Endodermal cell (in vitro differentiated cells): ENCODE data around the gene ATXN10. TPM values are rescaled to one million over a fixed set of nuclear protein-coding genes. Genes with fewer than 3 reads are reported as not detected.

ENCODE experiments used
- DNase-seq: peaks from one replicate; pipeline ENCODE4 v3.0.0-alpha.2; 2017
- H3K27ac ChIP-seq: 2 replicates; pipeline ENCODE4 v1.5.1; 2013; ENCODE audit warnings: mild to moderate bottlenecking, low read depth, low read length, moderate library complexity
- H3K27me3 ChIP-seq: 2 replicates; pipeline ENCODE4 v1.6.1; 2013; ENCODE audit warnings: mild to moderate bottlenecking, low read length, moderate library complexity; ENCODE audit not compliant: insufficient read depth, control insufficient read depth, poor library complexity, severe bottlenecking
- H3K36me3 ChIP-seq: 2 replicates; pipeline ENCODE4 v1.7.0; 2013; ENCODE audit warnings: mild to moderate bottlenecking, low read length, moderate library complexity; ENCODE audit not compliant: control insufficient read depth, insufficient read depth
- H3K4me1 ChIP-seq: one replicate; pipeline ENCODE4 v1.7.0; 2013; ENCODE audit warnings: low read length; ENCODE audit not compliant: control insufficient read depth, insufficient read depth
- H3K4me3 ChIP-seq: 2 replicates; pipeline ENCODE4 v1.5.1; 2013; ENCODE audit warnings: mild to moderate bottlenecking, low read length, moderate library complexity
- H3K9ac ChIP-seq: 2 replicates; pipeline ENCODE4 v1.6.1; 2013; ENCODE audit warnings: mild to moderate bottlenecking, low read length, moderate library complexity; ENCODE audit not compliant: poor library complexity, severe bottlenecking; ENCODE audit errors: extremely low read depth
- H3K9me3 ChIP-seq: 2 replicates; pipeline ENCODE4 v1.6.1; 2013; ENCODE audit warnings: mild to moderate bottlenecking, low read length, moderate library complexity; ENCODE audit not compliant: control insufficient read depth
- H3K27ac Mint-ChIP-seq: 2 replicates; pipeline ENCODE4 v1.8.0; 2020; ENCODE audit warnings: mixed read lengths
- H3K27me3 Mint-ChIP-seq: 2 replicates; pipeline ENCODE4 v1.8.0; 2021; ENCODE audit warnings: mild to moderate bottlenecking, mixed read lengths; ENCODE audit not compliant: insufficient read depth
- H3K36me3 Mint-ChIP-seq: 2 replicates; pipeline ENCODE4 v1.8.0; 2020; ENCODE audit warnings: low read depth, mixed read lengths
- H3K4me1 Mint-ChIP-seq: 2 replicates; pipeline ENCODE4 v1.8.0; 2020; ENCODE audit warnings: mixed read lengths
- H3K4me3 Mint-ChIP-seq: 2 replicates; pipeline ENCODE4 v1.8.0; 2020; ENCODE audit warnings: mild to moderate bottlenecking, moderate library complexity, mixed read lengths
- H3K9me3 Mint-ChIP-seq: 2 replicates; pipeline ENCODE4 v1.8.0; 2020; ENCODE audit warnings: mild to moderate bottlenecking, mixed read lengths
- CTCF ChIP-seq: fragments of 200-600 bp; sonication (generic); conservative IDR thresholded peaks from 2 replicates; pipeline ENCODE4 v1.5.0; 2021; ENCODE audit warnings: antibody characterized with exemption, mild to moderate bottlenecking
- WGBS, 2 experiments: methylation state at CpG; one replicate each; pipeline versions ENCODE4 v1.1.5 to v1.1.7; 2013; ENCODE audit warnings: missing lambda C conversion rate in 2 of 2, mixed read lengths in 1 of 2; ENCODE audit not compliant: insufficient coverage in 1 of 2, insufficient read length in 1 of 2; 5-methylcytosine and 5-hydroxymethylcytosine counted together
- total RNA-seq, 2 donors: library from RNA; stranded (reverse); fragmentation: NEBNext Ultra II Directional in 1 of 2; extraction: Animal tissue kit (Norgen Biotek cat#: 25700) in 1 of 2; gene quantifications; 2 replicates in 1 of 2; 3 replicates in 1 of 2; pipeline ENCODE4 v1.2.1, GENCODE V29; 2021

ATXN10 gene
- total RNA-seq, 2 donors from 2014 or later, result 223 to 266 TPM

DNA sequence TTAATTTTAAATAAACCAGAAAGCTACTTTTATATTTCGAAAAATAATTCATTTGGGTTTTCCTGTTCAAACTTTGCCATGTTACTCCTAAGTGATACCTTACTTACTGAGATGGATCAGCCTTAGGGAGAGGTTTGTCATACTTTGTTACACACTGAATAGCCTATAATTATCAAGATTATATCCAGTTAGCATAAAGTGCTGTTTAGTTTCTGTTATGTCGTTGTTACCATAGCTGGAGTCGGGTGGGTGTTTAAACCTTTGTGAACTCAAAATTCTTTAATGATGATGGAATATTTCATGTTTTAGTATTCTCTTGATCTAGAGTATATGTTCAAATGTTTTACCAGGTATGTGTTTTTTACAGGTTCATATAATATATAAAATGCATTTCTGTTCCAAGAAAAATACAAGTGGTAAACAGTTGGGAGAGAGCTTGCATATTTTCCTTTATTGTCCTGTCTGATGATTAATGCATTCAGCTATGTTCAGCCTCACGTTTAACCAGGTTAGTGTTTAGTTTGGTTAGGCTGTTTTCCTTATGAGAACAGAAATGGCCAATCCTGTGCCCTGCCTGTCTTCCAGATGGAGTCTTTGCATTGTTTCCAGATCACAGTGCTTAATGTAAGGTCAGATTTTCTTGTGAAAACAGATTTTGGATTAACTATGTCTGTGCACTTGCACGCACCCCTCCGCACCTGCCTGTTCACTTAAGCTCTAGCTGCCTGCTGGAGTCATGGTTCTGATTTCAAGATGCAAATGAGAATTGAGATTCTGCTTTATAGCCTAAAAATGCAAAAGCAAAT is 105.6 kb downstream of the ATXN10 start:
- no peak overlapping the region for H3K27ac Mint-ChIP-seq
- H3K4me1 ChIP-seq, result no peaks in the 10 kb centered on the region
- peaks cover 29% of the 10 kb centered on the region for H3K36me3 Mint-ChIP-seq
- H3K4me3 ChIP-seq, result no peak overlapping the region
- no peak for DNase-seq
- no peaks in the 10 kb centered on the region for H3K4me1 Mint-ChIP-seq
- no peak overlapping the region for H3K9ac ChIP-seq
- no peak overlapping the region for H3K27ac ChIP-seq
- TF ChIP-seq CTCF, result no peak
- H3K4me3 Mint-ChIP-seq, result no peak overlapping the region
- H3K36me3 ChIP-seq, result peaks cover 20% of the 10 kb centered on the region
- H3K27me3 ChIP-seq, result no peaks in the 10 kb centered on the region
- H3K27me3 Mint-ChIP-seq, result no peaks in the 10 kb centered on the region
- 93 to 94% methylated on average over 3 to 6 of the region's 6 CpGs for WGBS, 2 experiments
- no peaks in the 10 kb centered on the region for H3K9me3 Mint-ChIP-seq
- no peaks in the 10 kb centered on the region for H3K9me3 ChIP-seq

GRCh38 chr22:45777852-45778375 is 106.3 kb downstream of the ATXN10 start:
- H3K9ac ChIP-seq, result no peak overlapping the region
- 93 to 95% methylated on average over 3 of the region's 3 CpGs for WGBS, 2 experiments
- no peak overlapping the region for H3K27ac Mint-ChIP-seq

GRCh38 chr22:45781459-45781858 is 109.8 kb downstream of the ATXN10 start:
- Histone ChIP-seq H3K36me3 (peaks cover 15% of the 10 kb centered on the region), H3K27ac (no peak overlapping the region), H3K27me3 (no peaks in the 10 kb centered on the region), H3K9ac (no peak overlapping the region), H3K4me1 (no peaks in the 10 kb centered on the region), H3K9me3 (no peaks in the 10 kb centered on the region), H3K4me3 (no peak overlapping the region)
- H3K36me3 Mint-ChIP-seq, result peaks cover 15% of the 10 kb centered on the region
- H3K4me3 Mint-ChIP-seq, result no peak overlapping the region
- WGBS, 2 experiments, result 86 to 100% methylated on average over 1 to 3 of the region's 3 CpGs
- no peak for TF ChIP-seq CTCF
- H3K27me3 Mint-ChIP-seq, result no peaks in the 10 kb centered on the region
- peaks cover 22% of the 10 kb centered on the region for H3K4me1 Mint-ChIP-seq
- no peaks in the 10 kb centered on the region for H3K9me3 Mint-ChIP-seq
- no peak for DNase-seq
- H3K27ac Mint-ChIP-seq, result no peak overlapping the region

More at GRCh38 chr22:45777852-45778375, 106.3 kb downstream of the ATXN10 start:
- no peaks in the 10 kb centered on the region for H3K4me1 ChIP-seq
- no peaks in the 10 kb centered on the region for H3K27me3 ChIP-seq
- peaks cover 23% of the 10 kb centered on the region for H3K36me3 Mint-ChIP-seq
- H3K9me3 ChIP-seq, result no peaks in the 10 kb centered on the region
- DNase-seq, result no peak
- H3K9me3 Mint-ChIP-seq, result no peaks in the 10 kb centered on the region
- H3K4me1 Mint-ChIP-seq, result peaks cover 5% of the 10 kb centered on the region
- TF ChIP-seq CTCF, result no peak
- H3K27ac ChIP-seq, result no peak overlapping the region
- no peak overlapping the region for H3K4me3 Mint-ChIP-seq
- no peak overlapping the region for H3K4me3 ChIP-seq
- H3K36me3 ChIP-seq, result peaks cover 20% of the 10 kb centered on the region
- H3K27me3 Mint-ChIP-seq, result no peaks in the 10 kb centered on the region
